A673 (cell line): ENCODE measurements around the gene ST3GAL4.
"Not testable (repeated sequence)": the region's sequence is repeated elsewhere in the genome, so short reads cannot be mapped to it uniquely, and the experiment has no call there.

ENCODE experiments used
- EZH2 ChIP-seq: fragments of 200-600 bp; sonication (generic); IDR thresholded peaks from 2 replicates; pipeline ENCODE4 v1.6.1; 2017; ENCODE audit warnings: borderline replicate concordance, low read depth, mild to moderate bottlenecking, mixed read lengths, antibody characterized with exemption, low read length; ENCODE audit not compliant: poor library complexity, severe bottlenecking
- TF ChIP-seq, protein P1 (sequence below): fragments of 300-800, 200-600 bp; sonication (generic); conservative IDR thresholded peaks from 2 replicates; pipeline ENCODE4 v1.5.1; 2017; ENCODE audit warnings: low read depth, mild to moderate bottlenecking, antibody characterized with exemption, low read length, moderate library complexity, mixed read lengths

DNA sequence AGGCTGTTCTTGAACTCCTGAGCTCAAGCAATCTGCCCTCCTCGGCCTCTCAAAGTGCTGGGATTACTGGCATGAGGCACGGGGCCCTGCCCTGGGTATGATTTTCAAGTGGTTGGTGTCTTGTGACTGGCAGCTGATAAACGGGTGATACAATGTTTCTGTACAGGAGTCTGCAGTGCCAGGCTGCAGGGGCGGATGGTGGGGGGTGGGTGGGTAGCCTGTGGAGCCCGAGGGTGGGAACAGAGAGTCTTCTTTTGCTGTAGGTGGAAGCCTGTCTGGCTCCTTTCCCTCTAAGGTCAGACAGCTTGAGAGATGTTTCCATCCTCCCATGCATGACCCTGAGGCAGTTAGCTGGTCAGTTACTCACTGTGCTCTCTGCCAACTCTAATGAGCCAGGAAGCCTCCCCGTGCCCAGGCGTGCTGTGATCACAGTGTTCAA, 39.2 kb downstream of the ST3GAL4 start:
- TF ChIP-seq, protein P1, sequence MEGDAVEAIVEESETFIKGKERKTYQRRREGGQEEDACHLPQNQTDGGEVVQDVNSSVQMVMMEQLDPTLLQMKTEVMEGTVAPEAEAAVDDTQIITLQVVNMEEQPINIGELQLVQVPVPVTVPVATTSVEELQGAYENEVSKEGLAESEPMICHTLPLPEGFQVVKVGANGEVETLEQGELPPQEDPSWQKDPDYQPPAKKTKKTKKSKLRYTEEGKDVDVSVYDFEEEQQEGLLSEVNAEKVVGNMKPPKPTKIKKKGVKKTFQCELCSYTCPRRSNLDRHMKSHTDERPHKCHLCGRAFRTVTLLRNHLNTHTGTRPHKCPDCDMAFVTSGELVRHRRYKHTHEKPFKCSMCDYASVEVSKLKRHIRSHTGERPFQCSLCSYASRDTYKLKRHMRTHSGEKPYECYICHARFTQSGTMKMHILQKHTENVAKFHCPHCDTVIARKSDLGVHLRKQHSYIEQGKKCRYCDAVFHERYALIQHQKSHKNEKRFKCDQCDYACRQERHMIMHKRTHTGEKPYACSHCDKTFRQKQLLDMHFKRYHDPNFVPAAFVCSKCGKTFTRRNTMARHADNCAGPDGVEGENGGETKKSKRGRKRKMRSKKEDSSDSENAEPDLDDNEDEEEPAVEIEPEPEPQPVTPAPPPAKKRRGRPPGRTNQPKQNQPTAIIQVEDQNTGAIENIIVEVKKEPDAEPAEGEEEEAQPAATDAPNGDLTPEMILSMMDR: not testable (repeated sequence)
- TF ChIP-seq EZH2: not testable (repeated sequence)
